Activated naive CD8-positive, alpha-beta T cell treated with anti-CD3 and anti-CD28 coated beads, Interleukin-2, amount 50 U/mL, for 16 hours (primary cell): ENCODE data around the gene ASGR1.

ENCODE experiments used
- DNase-seq: peaks from one replicate; pipeline ENCODE4 v3.0.0-alpha.2; 2020; ENCODE audit warnings: low read depth, low spot score

The ASGR1 gene

GRCh38 chr17:7216242-7217112 lies 37.3 kb upstream of the ASGR1 start:
- no peak for DNase-seq

GRCh38 chr17:7215652-7216180 lies 36.5 kb upstream of the ASGR1 start:
- DNase-seq = no peak

GRCh38 chr17:7215136-7215638 lies 36.0 kb upstream of the ASGR1 start:
- DNase-seq = no peak

GRCh38 chr17:7214300-7215135 lies 35.3 kb upstream of the ASGR1 start:
- peak; percentile 100 for DNase-seq

GRCh38 chr17:7213895-7214299 lies 34.7 kb upstream of the ASGR1 start:
- no peak for DNase-seq

DNA sequence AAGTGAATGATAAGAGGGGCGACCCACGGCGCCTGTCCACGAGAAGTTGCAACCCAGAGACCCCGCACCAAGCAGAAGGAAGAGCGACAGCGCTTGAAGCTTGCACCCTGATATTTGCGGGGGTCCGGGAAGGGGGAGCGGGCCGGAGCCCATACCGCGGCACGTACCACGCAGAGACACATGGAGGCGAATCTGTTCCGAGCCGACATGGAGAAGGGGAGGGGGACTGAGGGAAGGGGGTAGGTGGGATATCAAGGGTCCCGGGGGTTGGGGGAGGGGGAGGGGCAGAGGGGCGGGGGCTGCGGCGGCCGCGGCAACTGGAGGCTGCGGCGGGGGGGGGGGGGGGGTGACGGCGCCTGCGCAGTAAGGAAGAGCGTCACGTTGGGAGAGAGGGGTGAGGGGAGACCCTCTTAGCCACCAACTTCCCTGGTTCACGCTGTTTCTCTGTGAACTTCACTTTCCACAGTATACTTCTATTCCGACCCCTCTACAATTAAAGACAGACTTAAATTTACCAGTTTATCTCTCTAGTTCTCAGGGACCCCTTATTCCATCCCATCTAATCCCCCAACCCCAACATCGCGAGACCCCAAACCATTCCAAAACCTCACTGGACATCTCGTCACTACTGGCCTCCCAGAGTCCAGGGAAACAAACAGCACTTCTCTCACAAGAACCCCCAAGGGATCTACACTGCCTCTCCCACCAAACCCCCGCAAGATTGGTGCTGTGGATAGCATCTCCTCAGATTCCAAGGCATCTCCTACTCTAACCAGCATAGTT lies 32.5 kb upstream of the ASGR1 start:
- DNase-seq = no peak

DNA sequence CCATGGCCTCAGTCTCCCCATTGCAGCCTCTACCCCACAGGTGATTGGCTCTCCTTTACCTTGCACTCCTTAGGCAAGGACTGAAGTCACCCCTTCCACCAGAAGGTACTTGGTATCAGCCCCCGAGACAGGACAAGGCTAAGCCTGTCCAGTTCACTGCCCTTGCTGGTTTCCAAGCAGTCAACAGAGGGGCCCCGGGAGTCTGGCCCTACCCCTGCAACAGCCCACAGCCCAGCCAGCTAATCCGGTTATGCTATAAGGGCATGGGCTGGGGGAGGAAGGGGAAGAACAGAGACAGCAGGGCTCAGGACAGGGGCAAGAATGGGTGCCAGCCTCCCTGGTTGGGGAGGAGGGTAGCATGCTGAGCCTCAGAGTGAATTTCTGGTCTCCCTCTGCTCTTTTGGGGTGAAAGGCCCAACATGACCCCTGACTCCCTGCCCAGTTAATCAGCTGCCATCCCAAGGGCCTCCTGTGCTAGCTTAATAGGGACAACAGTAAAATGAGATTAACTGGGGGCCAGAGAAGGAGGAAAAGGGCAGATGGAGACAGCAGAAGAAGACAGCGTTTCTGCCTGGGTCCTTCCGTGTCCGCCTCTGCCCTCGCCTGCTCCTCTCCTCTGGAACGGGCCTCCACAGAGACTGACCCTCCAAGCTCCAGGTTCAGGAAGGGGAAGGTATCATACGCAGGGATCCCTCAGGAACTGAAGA lies 29.7 kb upstream of the ASGR1 start:
- DNase-seq = no peak

DNA sequence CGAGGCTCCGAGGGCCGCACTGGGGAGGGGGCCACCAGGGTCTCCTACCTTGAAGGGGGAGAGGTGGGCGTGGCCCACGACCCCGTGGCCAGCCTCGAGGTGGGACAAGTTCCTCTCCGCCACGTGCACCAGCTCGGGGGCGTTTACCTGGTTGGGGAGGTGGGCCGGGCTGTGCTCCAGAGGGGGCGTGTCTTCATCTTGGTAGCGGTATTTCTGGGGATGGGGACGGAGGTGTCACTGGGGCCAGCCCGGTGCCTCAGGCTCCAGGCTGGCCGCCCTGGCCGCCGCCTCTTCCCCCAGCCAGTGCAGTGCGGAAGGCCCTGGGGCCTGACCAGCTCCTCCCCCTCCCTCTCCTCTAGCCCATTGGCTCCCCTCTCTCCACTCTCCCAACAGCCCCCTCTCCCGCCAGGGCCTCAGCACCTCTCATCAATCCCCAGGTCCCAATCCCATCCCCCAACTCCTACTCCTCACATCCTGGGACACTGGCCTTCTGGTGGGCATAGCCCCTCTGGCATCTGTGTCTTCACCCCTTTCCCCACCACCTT lies 28.9 kb upstream of the ASGR1 start:
- DNase-seq = no peak

GRCh38 chr17:7207120-7208001 lies 28.2 kb upstream of the ASGR1 start:
- no peak for DNase-seq

GRCh38 chr17:7205561-7205960 lies 26.4 kb upstream of the ASGR1 start:
- DNase-seq = no peak

DNA sequence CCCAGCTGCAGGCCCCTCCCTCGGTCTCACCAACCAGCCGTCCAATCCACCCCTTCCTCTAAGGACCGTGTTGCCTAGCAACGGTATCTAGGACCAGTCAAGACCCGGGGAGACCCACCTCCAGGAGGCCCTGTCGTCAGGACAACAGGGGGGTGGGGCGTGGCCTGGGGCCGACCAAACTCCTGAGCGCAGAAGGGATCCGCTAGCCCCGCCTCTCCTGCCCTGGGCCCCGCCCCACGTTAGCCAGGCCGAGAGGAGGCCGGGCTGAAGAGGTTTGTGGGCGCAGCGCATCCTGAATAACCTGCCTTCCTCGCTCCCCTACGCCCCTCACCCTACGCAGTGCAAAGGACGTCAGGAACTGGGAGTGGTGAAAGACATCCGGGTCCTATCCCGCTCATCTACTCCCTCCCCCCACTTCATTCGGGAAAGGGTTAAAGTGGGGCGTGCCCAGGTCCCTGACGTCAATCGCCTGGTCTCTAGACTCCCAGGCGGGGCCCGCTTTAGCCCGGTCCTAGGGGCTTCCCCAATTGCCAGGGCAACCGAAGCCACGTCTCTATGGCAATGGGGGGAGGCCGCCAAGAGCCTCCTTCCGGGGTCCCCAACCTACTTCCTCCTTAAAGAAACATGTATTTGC lies 25.8 kb upstream of the ASGR1 start:
- DNase-seq = peak; percentile 84

DNA sequence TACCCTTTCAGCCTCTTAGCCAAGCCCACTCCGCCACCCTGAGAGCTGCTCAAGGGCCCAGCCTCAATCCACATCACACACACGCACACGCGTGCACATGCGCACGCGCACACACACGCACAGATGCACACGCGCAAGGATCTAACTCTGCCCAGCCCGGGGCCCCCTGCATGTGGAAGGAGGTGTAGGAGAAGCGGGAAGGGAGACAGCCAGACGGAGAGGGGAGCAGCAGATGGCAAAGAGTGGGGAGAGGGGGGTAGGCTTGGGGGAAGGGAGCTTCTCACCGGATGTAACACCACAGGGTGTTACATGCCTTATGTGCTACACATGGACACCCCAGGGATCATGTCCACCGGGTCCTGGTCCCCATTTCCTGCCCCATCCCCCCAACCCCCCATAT lies 25.2 kb upstream of the ASGR1 start:
- no peak for DNase-seq

DNA sequence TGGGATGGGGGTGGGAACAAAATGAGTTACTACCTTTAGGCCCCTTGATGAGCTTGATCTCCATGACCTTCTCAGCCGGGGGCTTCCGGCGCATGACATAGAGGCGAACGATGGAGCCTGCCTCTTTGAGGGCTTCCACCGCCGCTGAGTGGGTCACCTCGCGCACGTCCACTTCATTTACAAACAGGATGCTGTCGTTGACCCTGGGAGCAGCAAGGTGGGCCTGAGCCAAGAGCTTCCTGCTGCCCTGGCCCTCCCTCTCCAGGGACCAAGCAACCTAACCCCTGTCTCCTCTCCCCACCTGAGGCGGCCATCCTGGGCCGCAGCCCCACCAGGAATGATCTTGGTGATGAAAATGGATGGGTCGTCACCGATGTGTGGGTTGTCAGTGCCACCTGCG lies 24.2 kb upstream of the ASGR1 start:
- DNase-seq = no peak

DNA sequence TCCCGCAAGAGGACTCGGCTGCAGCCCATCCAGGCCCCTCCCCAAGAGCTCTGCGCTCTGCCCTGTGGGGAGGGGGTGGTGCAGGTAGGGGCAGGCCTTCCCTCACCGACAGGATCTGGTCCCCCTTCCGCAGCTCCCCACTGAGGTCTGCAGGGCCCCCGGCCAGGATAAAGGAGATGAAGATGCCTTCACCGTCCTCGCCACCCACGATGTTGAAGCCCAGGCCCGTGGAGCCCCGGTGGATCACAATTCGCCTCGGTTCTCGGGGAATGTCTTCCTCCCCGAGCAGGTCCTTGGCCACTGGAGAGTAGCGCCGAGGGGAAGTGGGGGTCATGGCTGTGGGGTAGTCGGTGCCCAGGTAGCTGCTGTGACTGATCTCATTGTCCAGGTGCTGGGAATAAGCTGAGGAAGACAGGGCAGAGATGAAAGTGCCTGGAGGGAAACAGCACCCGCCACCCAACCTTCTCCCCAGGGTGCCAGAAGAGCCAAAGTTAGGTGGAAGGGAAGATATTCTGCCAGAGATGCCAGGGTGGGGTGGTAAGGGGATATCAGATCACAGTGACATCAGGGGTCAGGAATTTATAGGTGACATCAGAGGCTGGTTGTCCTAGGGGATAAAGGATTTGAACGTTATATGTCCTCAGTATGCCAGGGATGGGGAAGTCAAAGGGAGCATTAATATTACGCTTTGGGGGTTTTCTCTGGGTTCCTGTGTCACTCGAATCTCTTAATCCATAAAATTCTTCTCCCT lies 17.7 kb upstream of the ASGR1 start:
- no peak for DNase-seq

DNA sequence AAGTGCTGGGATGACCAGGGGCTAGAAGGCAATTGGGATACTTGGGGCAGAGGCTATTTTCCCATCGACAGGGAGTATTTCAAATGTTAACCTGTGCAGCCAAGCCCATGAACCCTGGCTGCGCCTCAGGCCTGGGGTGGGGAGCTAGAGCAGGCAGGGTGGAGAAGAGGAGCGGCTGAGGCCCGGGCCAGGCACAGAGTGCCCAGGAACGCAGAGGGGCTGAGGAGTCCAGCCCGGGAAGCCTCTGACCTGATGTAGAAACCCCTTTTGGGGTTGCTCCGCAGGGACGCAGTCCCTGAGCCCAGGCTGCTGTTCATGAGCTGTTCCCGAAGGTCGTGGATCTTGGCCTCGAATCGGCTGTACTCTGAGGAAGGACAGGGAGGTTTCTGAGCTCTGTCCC lies 16.8 kb upstream of the ASGR1 start:
- DNase-seq = no peak

DNA sequence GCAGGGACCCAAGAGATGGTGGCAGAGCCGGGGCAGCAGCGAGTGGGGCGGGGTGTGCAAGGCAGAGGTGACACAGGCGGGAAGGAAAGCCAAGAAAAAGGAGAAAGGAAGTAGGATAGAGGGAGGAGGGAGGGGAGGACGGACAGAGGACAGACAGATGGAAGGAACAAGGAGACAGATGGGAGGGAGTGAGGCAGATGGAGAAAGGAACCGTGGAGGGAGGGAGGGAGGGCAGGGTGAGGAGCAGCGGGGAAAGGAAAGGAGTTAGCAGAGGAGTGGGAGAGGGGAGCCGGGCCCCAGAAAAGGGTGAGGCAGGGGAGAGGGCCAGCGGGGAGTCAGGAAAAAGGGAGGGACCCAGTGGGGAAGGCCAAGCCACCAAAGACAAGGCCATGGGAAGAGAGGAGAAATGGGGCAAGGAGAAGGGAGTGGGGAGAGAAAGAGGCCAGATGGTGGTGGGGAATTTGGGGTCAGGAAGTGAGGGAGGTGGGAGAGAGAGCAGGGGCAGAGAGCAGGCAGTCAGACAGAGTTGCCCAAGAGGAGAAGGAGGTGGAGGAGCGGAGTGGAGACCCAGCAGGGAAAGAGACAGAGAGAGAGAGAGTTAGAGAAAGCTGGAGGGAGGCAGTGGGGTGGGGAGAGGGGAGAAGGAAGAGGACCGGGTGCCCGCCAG lies 13.2 kb upstream of the ASGR1 start:
- DNase-seq = no peak

DNA sequence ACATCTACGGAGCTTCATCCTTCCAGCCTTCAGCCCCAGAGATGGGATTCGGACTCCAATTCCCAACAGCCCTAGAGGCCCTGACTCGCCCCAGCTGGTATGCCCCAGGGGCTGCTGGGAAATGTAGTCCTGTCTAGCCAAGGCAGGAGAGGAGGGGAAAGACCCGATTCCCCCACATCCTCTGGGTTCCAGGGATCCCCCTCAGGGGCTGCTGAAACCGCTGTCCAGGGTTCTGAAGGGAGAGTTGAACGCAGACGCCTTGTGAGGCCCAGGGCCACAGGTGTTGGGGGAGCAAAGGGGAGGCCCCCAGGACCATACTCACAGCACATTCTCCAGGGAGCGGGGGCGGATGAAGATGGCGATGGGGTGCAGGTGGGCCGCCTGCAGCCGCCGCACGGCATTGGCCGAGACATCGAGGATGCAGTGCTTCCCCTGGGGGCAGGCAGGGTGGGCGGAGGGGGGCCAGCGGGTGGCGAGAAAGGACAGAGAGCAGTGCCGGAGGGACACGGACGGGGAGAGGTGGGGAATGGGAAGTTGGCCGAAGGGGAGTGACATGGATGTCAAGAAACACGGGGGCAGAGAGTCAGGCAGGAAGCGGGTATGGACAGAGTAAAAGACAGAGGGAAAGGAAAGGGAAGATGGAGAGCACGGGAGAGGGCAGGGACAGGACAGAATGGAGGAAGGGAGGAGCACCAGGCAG lies 12.6 kb upstream of the ASGR1 start:
- no peak for DNase-seq
